Tibial nerve (tissue), 4 donors: ENCODE results near the gene SLC12A9. TPM values are rescaled to one million over a fixed set of nuclear protein-coding genes. Genes with fewer than 3 reads are reported as not detected.

ENCODE experiments used
- DNase-seq, 2 donors: peaks; one replicate each; pipeline ENCODE4 v3.0.0-alpha.2; 2019; ENCODE audit warnings: low spot score in 2 of 2
- H3K27ac ChIP-seq, 4 donors: fragments of 200-600 bp; sonication (generic) in 3 of 4; one replicate each; pipeline ENCODE4 v1.5.1; 2017 to 2019; ENCODE audit warnings: mild to moderate bottlenecking in 1 of 4
- H3K27me3 ChIP-seq, 2 donors: fragments of 200-600 bp; sonication (generic) in 1 of 2; one replicate each; pipeline versions ENCODE4 v1.5.1 to v1.6.0; 2017 to 2019
- H3K36me3 ChIP-seq, 3 donors: fragments of 200-600 bp; sonication (generic); one replicate each; pipeline ENCODE4 v1.5.1; 2018 to 2019
- H3K4me1 ChIP-seq, 4 donors: fragments of 200-600 bp; sonication (generic) in 3 of 4; one replicate each; pipeline ENCODE4 v1.5.1; 2017 to 2019
- H3K4me3 ChIP-seq, 4 donors: fragments of 200-600 bp; sonication (generic) in 3 of 4; one replicate each; pipeline ENCODE4 v1.5.1; 2017 to 2019; ENCODE audit warnings: mild to moderate bottlenecking in 1 of 4, moderate library complexity in 1 of 4
- H3K9me3 ChIP-seq, 4 donors: fragments of 200-600 bp; sonication (generic) in 3 of 4; one replicate each; pipeline ENCODE4 v1.5.1; 2017 to 2019
- CTCF ChIP-seq, 5 experiments: fragments of 200-600 bp in 3 of 5; fragments of 450-650 bp in 2 of 5; sonication (generic) in 3 of 5; IDR thresholded peaks; one replicate each; pipeline ENCODE4 v1.5.1; 2016 to 2019; ENCODE audit warnings: antibody characterized with exemption in 5 of 5, mild to moderate bottlenecking in 3 of 5, moderate library complexity in 2 of 5
- EP300 ChIP-seq, 2 donors: sonication (generic); formaldehyde crosslinking; IDR thresholded peaks; one replicate each; pipeline ENCODE4 v1.6.1; 2017; ENCODE audit warnings: antibody characterized with exemption in 2 of 2, mild to moderate bottlenecking in 1 of 2
- POLR2A ChIP-seq, 2 donors: fragments of 450-650 bp; IDR thresholded peaks; one replicate each; pipeline ENCODE4 v1.6.1; 2017; ENCODE audit warnings: antibody characterized with exemption in 2 of 2, mild to moderate bottlenecking in 2 of 2, moderate library complexity in 2 of 2
- WGBS, 2 donors: methylation state at CpG; one replicate each; pipeline ENCODE4 v1.1.5; 2018; 5-methylcytosine and 5-hydroxymethylcytosine counted together
- total RNA-seq, 4 donors: library from RNA; depleted of rRNA; stranded (reverse); fragments of >200 nt; gene quantifications; one replicate each; pipeline ENCODE4 v1.1.0, GENCODE V29; 2016

SLC12A9 gene
- total RNA-seq, 4 donors from 2014 or later, result 11.8 to 36.8 (median 32.1) TPM

GRCh38 chr7:100855515-100855914, 3.0 kb downstream of the SLC12A9 start:
- TF ChIP-seq POLR2A (IDR thresholded peaks at IDR 0.05), result no peak
- TF ChIP-seq CTCF (IDR thresholded peaks at IDR 0.05), result no peak
- TF ChIP-seq EP300 (IDR thresholded peaks at IDR 0.05), result no peak
- Histone ChIP-seq H3K27me3 (no peaks in the 10 kb centered on the region), H3K9me3 (no peaks in the 10 kb centered on the region), H3K36me3 (peaks cover 0 to 57% (median 0%) of the 10 kb centered on the region in 3 donors), H3K4me1 (peaks cover 0 to 25% (median 3%) of the 10 kb centered on the region in 4 donors), H3K4me3 (no peak overlapping the region), H3K27ac (no peak overlapping the region)
- WGBS, 2 donors, result 91 to 92% methylated on average over 10 of the region's 10 CpGs
- no peak for DNase-seq

GRCh38 chr7:100856871-100857282, 4.4 kb downstream of the SLC12A9 start:
- no peak for TF ChIP-seq CTCF (IDR thresholded peaks at IDR 0.05)
- TF ChIP-seq POLR2A (IDR thresholded peaks at IDR 0.05), result no peak
- TF ChIP-seq EP300 (IDR thresholded peaks at IDR 0.05), result no peak
- Histone ChIP-seq H3K36me3 (peaks cover 0 to 71% (median 0%) of the 10 kb centered on the region in 3 donors), H3K27me3 (no peaks in the 10 kb centered on the region), H3K9me3 (no peaks in the 10 kb centered on the region), H3K4me3 (no peak overlapping the region), H3K27ac (no peak overlapping the region), H3K4me1 (peaks cover 0 to 23% (median 2%) of the 10 kb centered on the region in 4 donors)
- WGBS, 2 donors, result 68 to 78% methylated on average over 16 of the region's 16 CpGs
- DNase-seq, result no peak

DNA sequence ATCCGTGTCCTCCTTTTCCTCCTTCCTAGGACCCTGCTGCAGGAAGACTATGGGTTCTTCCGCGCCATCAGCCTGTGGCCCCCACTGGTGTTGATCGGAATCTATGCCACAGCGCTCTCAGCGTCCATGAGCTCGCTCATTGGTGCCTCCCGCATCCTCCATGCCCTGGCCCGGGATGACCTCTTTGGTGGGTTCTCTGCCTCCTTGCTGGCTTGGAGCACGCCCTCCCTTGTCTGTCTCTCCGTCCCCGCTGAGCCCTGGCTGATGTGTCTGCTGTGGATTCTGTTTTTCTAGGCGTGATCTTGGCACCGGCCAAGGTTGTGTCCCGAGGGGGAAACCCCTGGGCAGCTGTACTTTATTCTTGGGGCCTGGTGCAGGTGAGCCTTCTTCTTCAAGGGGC, 7.3 kb downstream of the SLC12A9 start:
- 79 to 85% methylated on average over 15 of the region's 15 CpGs for WGBS, 2 donors
- H3K27ac ChIP-seq, result no peak overlapping the region
- H3K4me3 ChIP-seq, result no peak overlapping the region
- peaks cover 0 to 88% (median 0%) of the 10 kb centered on the region in 3 donors for H3K36me3 ChIP-seq
- no peak for DNase-seq
- peaks cover 0 to 10% (median 3%) of the 10 kb centered on the region in 4 donors for H3K4me1 ChIP-seq
- no peaks in the 10 kb centered on the region for H3K9me3 ChIP-seq
- no peak for TF ChIP-seq POLR2A (IDR thresholded peaks at IDR 0.05)
- no peak for TF ChIP-seq EP300 (IDR thresholded peaks at IDR 0.05)
- no peak for TF ChIP-seq CTCF (IDR thresholded peaks at IDR 0.05)
- H3K27me3 ChIP-seq, result no peaks in the 10 kb centered on the region

- TF ChIP-seq POLR2A (IDR thresholded peaks at IDR 0.05) (no peak), EP300 (IDR thresholded peaks at IDR 0.05) (no peak), CTCF (IDR thresholded peaks at IDR 0.05) (no peak)
- H3K4me3 ChIP-seq, result no peak overlapping the region
- H3K4me1 ChIP-seq, result peaks cover 0 to 17% (median 9%) of the 10 kb centered on the region in 4 donors
- no peak overlapping the region for H3K27ac ChIP-seq
- no peak for DNase-seq
- WGBS, 2 donors, result 91 to 92% methylated on average over 17 to 18 of the region's 18 CpGs
- H3K27me3 ChIP-seq, result no peaks in the 10 kb centered on the region
- H3K9me3 ChIP-seq, result no peaks in the 10 kb centered on the region
- H3K36me3 ChIP-seq, result peaks cover 0 to 80% (median 0%) of the 10 kb centered on the region in 3 donors
These were observed 8.4 kb downstream of the SLC12A9 start for GRCh38 chr7:100860702-100861615.

GRCh38 chr7:100861616-100861985, 9.1 kb downstream of the SLC12A9 start:
- Histone ChIP-seq H3K4me3 (no peak overlapping the region), H3K27me3 (no peaks in the 10 kb centered on the region), H3K9me3 (no peaks in the 10 kb centered on the region), H3K36me3 (peaks cover 0 to 77% (median 0%) of the 10 kb centered on the region in 3 donors), H3K27ac (no peak overlapping the region), H3K4me1 (peaks cover 0 to 23% (median 15%) of the 10 kb centered on the region in 4 donors)
- TF ChIP-seq POLR2A (IDR thresholded peaks at IDR 0.05) (no peak), EP300 (IDR thresholded peaks at IDR 0.05) (no peak), CTCF (IDR thresholded peaks at IDR 0.05) (no peak)
- WGBS, 2 donors, result 85 to 88% methylated on average over 8 to 14 of the region's 14 CpGs
- no peak for DNase-seq
